Gastrocnemius medialis (tissue), 4 donors: Measurements from ENCODE around the gene TERT.

Experiments used
- POLR2A ChIP-seq, 2 donors: fragments of 450-650 bp; IDR thresholded peaks; one replicate each; pipeline ENCODE4 v1.6.1; 2017; ENCODE audit warnings: antibody characterized with exemption in 2 of 2, mild to moderate bottlenecking in 2 of 2, moderate library complexity in 2 of 2
- TF ChIP-seq, protein P1 (sequence below), 5 experiments: fragments of 450-650 bp in 3 of 5; fragments of 200-600 bp in 2 of 5; sonication (generic) in 2 of 5; IDR thresholded peaks in 4 of 5; conservative IDR thresholded peaks in 1 of 5; 1 replicate in 4 of 5; 2 replicates in 1 of 5; pipeline ENCODE4 v1.5.1; 2016 to 2019; ENCODE audit warnings: antibody characterized with exemption in 5 of 5, mild to moderate bottlenecking in 3 of 5, moderate library complexity in 3 of 5

DNA sequence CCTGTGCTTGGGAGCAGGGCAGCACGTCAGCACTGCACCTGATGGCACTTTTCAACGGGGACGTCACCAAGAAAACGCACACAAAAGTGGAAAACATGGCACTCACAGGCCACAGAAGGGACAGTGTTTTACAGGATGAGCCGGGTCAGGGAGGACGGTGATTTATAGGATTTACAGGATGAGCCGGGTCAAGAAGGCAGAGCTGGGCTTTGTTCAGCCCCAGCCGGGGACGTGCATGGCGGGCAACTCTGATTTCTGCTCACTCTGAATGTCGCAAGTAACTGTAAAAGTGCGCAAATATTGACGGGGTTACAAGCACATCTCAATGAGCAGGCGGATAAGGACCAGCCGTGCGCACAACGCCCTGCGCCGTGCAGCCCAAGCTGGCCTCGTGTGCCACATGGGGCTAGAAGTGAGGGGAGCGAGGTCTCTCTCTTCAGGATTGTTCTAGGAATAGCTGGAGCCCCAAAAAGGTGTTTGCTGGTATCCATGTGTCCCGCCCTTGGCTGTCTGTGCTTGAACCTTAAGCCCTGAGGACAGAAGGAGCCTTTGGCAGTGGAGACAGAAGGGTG lies 53.3 kb downstream of the TERT start:
- TF ChIP-seq, protein P1, sequence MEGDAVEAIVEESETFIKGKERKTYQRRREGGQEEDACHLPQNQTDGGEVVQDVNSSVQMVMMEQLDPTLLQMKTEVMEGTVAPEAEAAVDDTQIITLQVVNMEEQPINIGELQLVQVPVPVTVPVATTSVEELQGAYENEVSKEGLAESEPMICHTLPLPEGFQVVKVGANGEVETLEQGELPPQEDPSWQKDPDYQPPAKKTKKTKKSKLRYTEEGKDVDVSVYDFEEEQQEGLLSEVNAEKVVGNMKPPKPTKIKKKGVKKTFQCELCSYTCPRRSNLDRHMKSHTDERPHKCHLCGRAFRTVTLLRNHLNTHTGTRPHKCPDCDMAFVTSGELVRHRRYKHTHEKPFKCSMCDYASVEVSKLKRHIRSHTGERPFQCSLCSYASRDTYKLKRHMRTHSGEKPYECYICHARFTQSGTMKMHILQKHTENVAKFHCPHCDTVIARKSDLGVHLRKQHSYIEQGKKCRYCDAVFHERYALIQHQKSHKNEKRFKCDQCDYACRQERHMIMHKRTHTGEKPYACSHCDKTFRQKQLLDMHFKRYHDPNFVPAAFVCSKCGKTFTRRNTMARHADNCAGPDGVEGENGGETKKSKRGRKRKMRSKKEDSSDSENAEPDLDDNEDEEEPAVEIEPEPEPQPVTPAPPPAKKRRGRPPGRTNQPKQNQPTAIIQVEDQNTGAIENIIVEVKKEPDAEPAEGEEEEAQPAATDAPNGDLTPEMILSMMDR (IDR thresholded peaks at IDR 0.05 in 4 of 5, conservative IDR thresholded peaks at IDR 0.05 in 1 of 5), result no peak
- TF ChIP-seq POLR2A (IDR thresholded peaks at IDR 0.05), result no peak
